GM10266 (cell line): ENCODE results near the gene PGLYRP2.

Experiments used
- DNase-seq: peaks from one replicate; pipeline ENCODE4 v3.0.0; 2012; ENCODE audit errors: extremely low spot score
- CTCF ChIP-seq: IDR thresholded peaks from 2 replicates; pipeline ENCODE4 v1.5.1; 2012; ENCODE audit warnings: mild to moderate bottlenecking, low read depth; ENCODE audit not compliant: control insufficient read depth, insufficient read depth; ENCODE audit errors: missing control alignments

PGLYRP2 gene

GRCh38 chr19:15429825-15430467 is 49.4 kb downstream of the PGLYRP2 start:
- DNase-seq = no peak
- TF ChIP-seq CTCF = no peak

DNA sequence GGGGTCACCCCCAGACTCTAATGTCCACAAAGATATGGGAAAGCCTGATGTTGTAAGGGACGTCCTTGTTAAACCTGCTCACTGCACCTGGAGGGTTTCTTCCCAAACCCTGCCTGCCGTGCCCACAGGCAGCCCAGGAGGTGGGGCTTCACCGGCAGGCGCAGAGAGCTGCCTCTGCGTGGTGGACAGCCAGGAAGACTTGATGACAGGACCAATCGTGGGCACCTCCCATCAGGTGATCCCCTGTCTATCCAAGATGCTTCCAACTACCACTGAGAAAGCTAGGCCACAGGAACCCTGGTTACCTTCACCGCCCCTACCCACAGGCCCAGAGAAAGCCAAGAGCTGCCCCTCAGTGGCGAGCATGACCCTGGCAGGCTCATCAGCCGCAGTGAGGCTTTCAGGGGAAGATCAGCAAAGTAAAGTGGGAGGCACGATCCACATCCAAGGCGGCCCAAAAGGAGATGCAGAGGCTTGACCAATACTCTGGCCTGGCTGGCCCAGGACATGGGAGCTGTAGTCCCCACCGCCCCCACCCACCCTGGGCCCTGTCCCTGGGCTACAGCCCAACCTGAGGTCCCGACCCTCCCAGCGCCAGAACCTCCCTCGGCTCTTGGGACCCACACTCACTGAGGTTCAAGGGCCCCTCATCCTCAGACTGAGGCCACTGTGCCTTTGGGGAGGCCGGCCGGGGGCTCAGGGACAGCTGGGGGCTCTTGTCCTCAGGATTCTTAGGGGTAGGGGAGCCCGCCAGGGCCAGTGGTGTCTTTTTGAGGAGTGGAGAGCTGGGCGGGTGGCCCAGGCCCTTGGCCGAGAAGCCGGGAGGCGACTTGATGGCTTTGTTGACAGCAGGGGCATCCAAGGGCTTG is 50.1 kb downstream of the PGLYRP2 start:
- no peak for DNase-seq
- no peak for TF ChIP-seq CTCF

DNA sequence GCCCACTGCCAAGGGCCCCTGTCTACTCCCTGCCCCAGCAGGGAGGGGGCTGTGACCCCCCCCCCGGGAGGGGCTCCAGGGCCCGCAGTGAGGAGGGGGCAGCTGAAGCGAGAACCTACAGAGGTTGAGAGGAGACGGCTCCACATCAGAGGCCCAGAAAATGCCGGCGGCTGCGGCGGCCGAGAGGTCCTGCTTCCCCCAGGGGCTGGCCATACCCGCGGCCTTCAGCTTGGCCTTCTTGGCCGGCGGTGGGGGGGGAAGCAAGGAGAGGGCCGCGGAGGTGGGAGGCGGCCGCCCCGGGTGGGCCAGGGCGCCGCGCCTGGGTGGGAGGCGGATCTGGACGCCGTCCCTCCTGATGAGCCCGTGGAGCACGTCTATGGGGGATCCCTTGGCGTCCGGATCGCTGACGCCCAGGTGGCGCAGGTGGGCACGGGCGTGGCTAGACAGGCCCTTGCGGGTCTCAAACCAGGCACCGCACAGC is 51.3 kb downstream of the PGLYRP2 start:
- TF ChIP-seq CTCF = no peak
- no peak for DNase-seq

DNA sequence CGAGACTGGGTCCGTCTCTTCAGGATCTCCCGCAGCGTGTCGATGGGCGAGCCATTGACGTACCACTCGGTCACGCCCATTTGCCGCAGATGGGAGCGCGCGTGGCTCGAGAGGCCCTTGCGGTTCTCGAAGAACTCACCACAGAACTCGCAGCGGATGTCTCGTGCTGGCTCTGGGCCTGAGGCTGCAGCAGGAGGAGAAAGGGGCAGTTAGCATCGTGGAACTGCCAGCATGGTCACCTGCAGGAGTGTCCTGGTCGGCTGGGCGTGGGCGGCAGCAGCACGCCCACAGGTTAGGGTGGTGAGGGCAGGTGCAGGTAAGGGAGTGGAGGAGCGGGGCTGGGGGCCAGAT is 52.0 kb downstream of the PGLYRP2 start:
- TF ChIP-seq CTCF = no peak
- no peak for DNase-seq

GRCh38 chr19:15426485-15427349 is 52.6 kb downstream of the PGLYRP2 start:
- no peak for TF ChIP-seq CTCF
- DNase-seq = no peak

DNA sequence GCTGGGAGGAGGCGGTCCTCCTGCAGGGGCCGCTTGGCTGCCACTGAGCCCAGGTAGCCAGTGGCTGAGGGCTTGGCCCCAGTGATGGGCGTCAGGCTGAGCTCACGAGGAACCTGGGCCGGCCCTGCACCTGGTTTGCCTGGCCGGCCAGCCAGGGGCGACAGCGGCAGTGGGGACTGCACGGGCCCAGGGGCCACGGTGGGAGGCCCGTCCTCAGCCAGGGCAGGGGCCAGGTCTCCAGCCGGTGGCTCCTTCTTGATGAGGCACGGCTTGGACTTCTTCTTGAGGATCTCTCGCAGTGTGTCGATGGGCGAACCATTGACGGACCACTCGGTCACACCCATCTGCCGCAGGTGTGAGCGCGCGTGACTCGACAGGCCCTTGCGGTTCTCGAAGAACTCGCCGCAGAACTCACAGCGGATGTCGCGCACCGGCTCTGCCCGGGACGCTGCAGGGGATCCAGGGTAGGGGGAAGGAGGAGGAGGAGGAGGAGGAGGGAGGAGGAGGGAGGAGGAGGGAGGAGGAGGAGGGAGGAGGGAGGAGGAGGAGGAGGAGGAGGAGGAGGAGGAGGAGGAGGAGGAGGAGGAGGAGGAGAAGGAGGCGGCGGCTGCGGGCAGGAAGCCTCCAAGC is 53.9 kb downstream of the PGLYRP2 start:
- TF ChIP-seq CTCF = no peak
- no peak for DNase-seq
